Activated T-cell treated with anti-CD3 and anti-CD28 coated beads, Interleukin-2, amount 50 U/mL, for 4 hours (primary cell): Measurements from ENCODE around the gene DCAF7. TPM values are rescaled to one million over a fixed set of nuclear protein-coding genes. Genes with fewer than 3 reads are reported as not detected.

Source experiments
- ATAC-seq, 2 donors: fragments of 200-7000 bp; cut with Tn5 transposase; one replicate each; pipeline ENCODE4 v1.10.0; 2021
- DNase-seq: peaks from one replicate; pipeline ENCODE4 v3.0.0-alpha.2; 2020
- H3K27me3 Mint-ChIP-seq: one replicate; pipeline ENCODE4 v1.8.0; 2021; ENCODE audit warnings: low read depth, mixed read lengths
- H3K36me3 Mint-ChIP-seq: one replicate; pipeline ENCODE4 v1.8.0; 2022; ENCODE audit warnings: mixed read lengths; ENCODE audit not compliant: insufficient read depth
- H3K4me1 Mint-ChIP-seq: one replicate; pipeline ENCODE4 v1.8.0; 2021; ENCODE audit warnings: low read depth, mixed read lengths
- H3K4me3 Mint-ChIP-seq: one replicate; pipeline ENCODE4 v1.8.0; 2021; ENCODE audit warnings: mild to moderate bottlenecking, moderate library complexity, mixed read lengths
- H3K9me3 Mint-ChIP-seq: one replicate; pipeline ENCODE4 v1.8.0; 2021; ENCODE audit warnings: mixed read lengths
- total RNA-seq, 3 donors: library from RNA; stranded (reverse); gene quantifications; one replicate each; pipeline ENCODE4 v1.2.1, GENCODE V29; 2021

DCAF7 gene
- total RNA-seq, 3 donors from 2014 or later: 82.1 to 89.7 (median 86.0) TPM

DNA sequence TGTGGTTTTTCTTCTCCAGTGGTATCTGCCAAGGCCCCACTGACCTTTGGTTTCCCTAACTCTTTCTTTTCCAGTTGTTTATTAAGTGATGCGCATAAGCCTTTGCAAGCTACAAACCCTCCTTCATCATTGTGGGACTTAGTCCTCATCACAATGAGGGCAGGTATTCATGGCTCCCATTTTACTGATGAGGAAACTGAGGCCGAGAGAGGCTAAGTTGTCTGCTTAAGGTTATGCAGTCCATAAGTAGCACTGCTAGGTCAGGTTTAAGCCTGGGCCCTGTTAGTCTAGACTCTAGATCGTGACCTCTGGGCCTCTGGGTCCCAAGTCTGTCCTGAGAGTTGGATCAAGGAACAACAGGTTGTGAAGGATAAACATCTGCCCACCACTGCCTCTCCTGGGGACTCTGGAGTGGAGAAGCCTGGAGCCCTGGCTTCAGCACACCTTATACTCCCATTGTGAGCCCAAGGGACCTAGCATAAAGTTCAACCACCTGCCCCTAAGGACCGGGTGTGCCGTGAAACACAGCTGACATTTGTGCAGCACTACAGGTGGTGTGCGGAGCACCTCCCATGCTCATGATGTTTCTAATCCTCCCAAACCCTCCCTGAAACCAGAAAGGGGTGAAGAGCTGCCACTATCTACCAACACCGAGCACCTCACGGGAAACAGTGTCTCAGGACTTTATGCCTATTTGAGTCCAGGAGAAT lies 32.3 kb upstream of the DCAF7 start:
- no peaks in the 10 kb centered on the region for H3K36me3 Mint-ChIP-seq
- peaks cover 13% of the 10 kb centered on the region for H3K27me3 Mint-ChIP-seq
- no peaks in the 10 kb centered on the region for H3K4me1 Mint-ChIP-seq
- no peak overlapping the region for H3K4me3 Mint-ChIP-seq
- ATAC-seq (no peak), DNase-seq (no peak)
- H3K9me3 Mint-ChIP-seq: no peaks in the 10 kb centered on the region

DNA sequence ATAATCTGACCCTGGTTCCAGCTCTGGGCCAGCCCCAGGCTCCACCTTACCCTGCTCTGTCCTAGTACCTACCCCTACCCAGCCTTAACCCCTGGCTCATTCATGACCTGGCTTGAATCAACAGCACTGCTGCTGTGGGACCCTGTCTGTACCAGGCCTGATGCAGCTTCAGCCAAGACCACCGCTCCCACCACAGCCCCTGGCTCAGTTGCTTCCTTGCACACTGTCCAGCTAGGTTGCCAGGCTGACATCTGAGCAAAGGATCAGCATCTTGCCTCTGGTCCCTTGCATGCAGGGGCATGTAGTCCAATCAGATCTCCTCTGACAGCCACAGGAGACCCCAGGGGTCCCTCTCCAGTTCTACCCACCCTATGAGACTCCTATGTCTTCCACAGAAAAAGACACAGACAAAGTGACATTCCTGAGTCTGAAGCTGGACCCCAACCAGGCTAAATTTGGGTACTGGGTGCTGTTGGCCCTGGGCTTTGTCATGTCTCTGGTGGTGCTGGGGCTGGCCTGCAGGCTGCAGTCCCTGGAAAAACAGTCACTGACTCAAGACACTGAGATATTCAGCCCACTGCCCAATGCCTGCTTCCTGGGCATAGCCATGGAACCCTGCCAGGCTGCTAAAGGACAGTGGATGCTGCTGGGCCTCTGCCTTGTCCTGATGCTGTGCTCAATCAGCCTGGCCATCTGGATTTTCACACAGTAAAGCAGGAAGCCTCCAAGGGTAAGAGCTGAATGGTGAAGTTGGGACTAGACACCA lies 31.0 kb upstream of the DCAF7 start:
- Mint-ChIP-seq H3K36me3 (no peaks in the 10 kb centered on the region), H3K9me3 (no peaks in the 10 kb centered on the region), H3K4me1 (peaks cover 6% of the 10 kb centered on the region), H3K4me3 (no peak overlapping the region), H3K27me3 (peaks cover 21% of the 10 kb centered on the region)
- no peak for DNase-seq
- no peak for ATAC-seq

- DNase-seq (no peak), ATAC-seq (no peak)
- Mint-ChIP-seq H3K4me3 (no peak overlapping the region), H3K4me1 (peaks cover 6% of the 10 kb centered on the region), H3K9me3 (no peaks in the 10 kb centered on the region), H3K36me3 (no peaks in the 10 kb centered on the region), H3K27me3 (peaks cover 27% of the 10 kb centered on the region)
These were observed 30.1 kb upstream of the DCAF7 start for GRCh38 chr17:63519972-63520882.

DNA sequence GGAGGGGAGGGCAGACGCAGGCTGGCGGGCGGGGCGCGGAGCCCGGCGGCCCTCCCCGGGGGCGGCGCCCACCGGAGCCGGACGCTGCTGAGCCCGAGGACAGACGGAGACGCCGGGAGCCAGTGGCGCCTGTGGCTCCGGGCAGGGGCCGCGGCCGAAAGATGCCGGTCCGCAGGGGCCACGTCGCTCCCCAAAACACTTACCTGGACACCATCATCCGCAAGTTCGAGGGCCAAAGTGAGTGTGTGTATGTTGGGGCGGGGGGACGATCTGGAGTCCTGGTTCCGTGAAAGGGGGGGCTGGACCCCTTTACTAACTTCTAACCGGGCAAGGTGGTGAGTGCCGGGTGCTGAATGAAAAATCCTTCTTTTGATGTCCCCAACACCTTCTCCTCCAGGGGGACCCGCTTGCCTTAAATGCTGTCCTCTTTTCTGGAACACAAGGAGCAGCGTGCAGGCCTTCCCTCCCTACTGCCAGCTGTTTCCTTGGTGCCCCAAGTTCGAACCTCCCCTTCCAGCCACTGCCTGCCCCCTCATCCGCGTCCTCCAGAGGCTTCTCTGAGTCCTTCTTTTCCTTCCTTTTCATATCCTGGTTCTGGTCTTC lies 26.9 kb upstream of the DCAF7 start, which contains the start of gene KCNH6:
TSS of gene KCNH6 (plus strand) at position 106 of the 603 bp plus-strand sequence. CDS start at position 162, 56 bp downstream.
- ATAC-seq: peak in 1 of 2 donors; percentile 35
- Mint-ChIP-seq H3K9me3 (no peaks in the 10 kb centered on the region), H3K4me3 (no peak within 1 kb of the TSS)

DNA sequence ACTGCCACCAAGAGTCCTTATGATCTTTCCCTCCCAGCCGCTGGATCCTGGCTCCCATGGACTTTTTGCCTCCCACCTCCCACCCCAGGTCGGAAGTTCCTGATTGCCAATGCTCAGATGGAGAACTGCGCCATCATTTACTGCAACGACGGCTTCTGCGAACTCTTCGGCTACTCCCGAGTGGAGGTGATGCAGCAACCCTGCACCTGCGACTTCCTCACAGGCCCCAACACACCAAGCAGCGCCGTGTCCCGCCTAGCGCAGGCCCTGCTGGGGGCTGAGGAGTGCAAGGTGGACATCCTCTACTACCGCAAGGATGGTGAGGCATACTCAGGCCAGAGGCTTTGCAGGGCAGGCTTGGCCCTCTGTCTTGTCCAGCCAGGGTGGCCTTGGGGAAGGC lies 26.2 kb upstream of the DCAF7 start:
- DNase-seq (no peak), ATAC-seq (no peak)
- Mint-ChIP-seq H3K4me1 (peaks cover 6% of the 10 kb centered on the region), H3K36me3 (no peaks in the 10 kb centered on the region), H3K9me3 (no peaks in the 10 kb centered on the region), H3K27me3 (peaks cover 22% of the 10 kb centered on the region), H3K4me3 (no peak overlapping the region)

More for the DNA sequence above, 26.9 kb upstream of the DCAF7 start, which contains the start of gene KCNH6:
- Mint-ChIP-seq H3K27me3 (peaks cover 22% of the 10 kb centered on the region), H3K36me3 (no peaks in the 10 kb centered on the region), H3K4me1 (peaks cover 6% of the 10 kb centered on the region)
- DNase-seq: no peak

DNA sequence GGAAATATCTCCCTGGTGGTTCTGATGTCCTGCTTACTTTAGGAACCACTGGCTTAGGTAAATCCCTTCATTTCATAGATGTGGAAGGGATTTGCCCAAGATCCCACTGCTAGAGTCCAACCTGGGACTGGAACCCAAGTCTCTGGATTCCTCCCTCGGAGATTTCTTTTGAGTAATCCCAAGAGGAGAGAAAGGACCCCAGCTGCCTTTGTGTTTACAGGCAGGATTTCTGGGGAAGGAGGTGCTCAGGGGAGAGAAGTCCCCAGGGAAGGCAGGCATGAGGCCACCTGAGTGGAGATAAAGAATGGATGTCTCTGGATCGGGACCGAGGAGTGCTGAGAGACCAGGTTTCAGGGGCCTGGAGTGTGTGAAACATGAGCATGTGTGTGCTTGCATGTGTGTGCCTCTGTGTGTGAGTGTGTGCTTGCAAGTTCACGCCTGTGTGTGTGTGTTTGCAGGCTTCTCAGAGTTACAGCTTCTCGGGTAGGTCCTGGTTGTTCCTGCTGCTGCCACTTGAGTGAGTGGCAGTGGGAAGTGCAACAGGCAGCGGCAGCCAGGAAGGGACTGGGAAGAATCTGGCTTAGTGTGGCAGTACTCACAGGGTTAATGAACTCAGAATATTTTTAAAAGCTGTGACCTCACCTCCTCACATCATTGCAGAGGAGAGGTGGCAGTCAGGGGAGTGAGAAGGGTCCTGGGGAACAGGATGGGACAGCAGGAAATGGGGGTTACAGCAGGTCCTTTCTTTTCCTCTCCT lies 24.9 kb upstream of the DCAF7 start:
- ATAC-seq (no peak), DNase-seq (no peak)
- Mint-ChIP-seq H3K27me3 (peaks cover 22% of the 10 kb centered on the region), H3K4me3 (no peak overlapping the region), H3K9me3 (no peaks in the 10 kb centered on the region), H3K36me3 (no peaks in the 10 kb centered on the region), H3K4me1 (peaks cover 6% of the 10 kb centered on the region)

DNA sequence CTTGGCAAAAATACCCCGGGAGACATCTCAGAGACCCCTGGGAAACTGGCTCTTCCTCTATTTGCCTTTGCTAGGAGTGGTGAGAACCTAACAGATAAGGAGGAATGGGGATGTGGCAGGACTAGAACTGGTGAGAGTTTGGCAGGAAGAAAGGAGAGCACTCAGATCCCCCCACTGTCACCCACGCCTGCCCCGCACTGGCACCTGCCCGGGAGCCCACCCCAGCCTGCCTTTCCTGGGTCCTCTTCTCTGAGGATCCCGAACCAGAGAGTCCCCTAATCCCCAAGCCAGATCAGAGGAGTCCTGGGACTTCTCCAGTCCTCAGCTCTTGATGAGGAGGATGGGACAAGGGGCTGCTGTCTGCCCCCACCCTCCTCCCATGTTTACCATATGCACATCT lies 23.4 kb upstream of the DCAF7 start:
- Mint-ChIP-seq H3K4me1 (peaks cover 6% of the 10 kb centered on the region), H3K9me3 (no peaks in the 10 kb centered on the region), H3K36me3 (no peaks in the 10 kb centered on the region), H3K27me3 (peaks cover 19% of the 10 kb centered on the region), H3K4me3 (no peak overlapping the region)
- ATAC-seq: no peak
- DNase-seq: no peak

GRCh38 chr17:63528183-63528582 lies 22.1 kb upstream of the DCAF7 start:
- no peak for ATAC-seq
- no peaks in the 10 kb centered on the region for H3K36me3 Mint-ChIP-seq

GRCh38 chr17:63529711-63530556 lies 20.3 kb upstream of the DCAF7 start:
- ATAC-seq (no peak), DNase-seq (no peak)
- H3K4me1 Mint-ChIP-seq: no peaks in the 10 kb centered on the region
- H3K27me3 Mint-ChIP-seq: peaks cover 7% of the 10 kb centered on the region
- H3K9me3 Mint-ChIP-seq: no peaks in the 10 kb centered on the region
- H3K4me3 Mint-ChIP-seq: no peak overlapping the region
- no peaks in the 10 kb centered on the region for H3K36me3 Mint-ChIP-seq

More at GRCh38 chr17:63528183-63528582, 22.1 kb upstream of the DCAF7 start:
- Mint-ChIP-seq H3K4me1 (peaks cover 6% of the 10 kb centered on the region), H3K4me3 (no peak overlapping the region), H3K27me3 (peaks cover 19% of the 10 kb centered on the region), H3K9me3 (no peaks in the 10 kb centered on the region)
- DNase-seq: no peak

DNA sequence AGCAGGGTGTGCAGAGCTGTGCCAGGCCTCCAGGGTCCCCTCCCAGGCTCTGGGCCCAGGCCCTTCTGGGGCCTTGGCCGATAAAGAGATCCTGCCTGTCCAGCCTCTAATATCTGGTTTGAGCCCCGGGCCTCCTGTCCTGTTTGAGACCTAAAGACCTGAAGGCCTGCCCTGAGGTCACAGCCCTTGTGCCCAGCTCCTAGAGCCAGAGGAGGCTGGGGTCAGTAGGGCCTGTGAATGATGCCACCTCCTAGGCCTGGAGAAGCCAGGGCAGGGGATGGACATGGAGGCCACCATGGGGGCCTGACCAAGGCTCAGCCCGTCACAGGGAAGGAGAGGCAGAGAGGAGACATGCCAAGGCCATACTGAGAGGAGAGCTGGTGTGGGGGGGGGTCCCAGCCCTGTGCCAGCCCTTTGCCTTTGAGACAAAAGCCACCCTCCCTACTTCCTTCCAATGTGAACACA lies 19.7 kb upstream of the DCAF7 start:
- Mint-ChIP-seq H3K36me3 (no peaks in the 10 kb centered on the region), H3K27me3 (peaks cover 7% of the 10 kb centered on the region), H3K4me1 (no peaks in the 10 kb centered on the region), H3K9me3 (no peaks in the 10 kb centered on the region), H3K4me3 (no peak overlapping the region)
- DNase-seq: no peak
- ATAC-seq: no peak

DNA sequence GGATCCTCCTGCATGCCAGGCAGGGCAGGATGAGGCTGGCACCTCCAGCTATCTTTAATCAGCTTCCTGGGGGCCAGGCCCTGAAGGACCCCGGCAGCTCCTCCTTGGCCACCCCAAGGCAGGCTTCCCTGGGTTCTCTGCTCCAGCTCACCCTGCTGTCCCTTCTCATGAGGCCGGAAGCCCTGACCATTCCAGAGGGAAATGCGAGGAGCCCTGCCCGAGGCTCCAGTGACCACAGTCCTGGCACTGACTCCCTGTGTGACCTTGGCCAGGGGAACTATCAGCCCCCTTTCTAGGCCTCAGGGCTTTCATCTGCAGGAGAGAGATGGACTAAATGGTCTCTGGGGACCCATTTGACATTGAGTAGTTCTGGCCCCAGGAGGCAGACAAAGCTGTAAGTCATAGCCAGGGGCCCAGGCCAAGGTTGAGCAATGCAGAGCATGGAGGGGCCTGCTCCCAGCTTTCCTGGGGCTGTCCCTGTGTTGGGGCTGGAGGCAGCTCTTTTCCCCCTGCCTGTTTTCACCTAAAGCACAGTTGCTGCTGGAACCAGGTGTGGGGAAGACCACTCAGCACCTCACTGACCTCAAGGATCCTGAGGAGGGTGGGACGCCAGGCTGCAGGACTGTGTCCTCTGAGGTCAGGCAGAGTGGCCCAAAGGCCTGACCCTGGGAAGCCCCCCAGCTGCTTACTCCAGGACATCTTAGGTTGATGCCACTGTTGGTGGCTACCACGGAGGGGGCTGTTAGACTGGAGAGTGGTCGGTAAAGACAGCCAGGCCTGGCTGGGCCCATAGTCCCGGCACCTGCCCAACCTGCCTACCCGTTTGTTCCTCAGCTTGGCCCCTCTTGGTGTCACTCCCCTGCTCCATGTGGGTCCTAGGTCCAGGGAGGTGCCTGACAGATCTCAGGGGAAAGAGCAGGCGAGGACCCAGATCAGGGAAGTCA lies 19.0 kb upstream of the DCAF7 start:
- Mint-ChIP-seq H3K9me3 (no peaks in the 10 kb centered on the region), H3K36me3 (no peaks in the 10 kb centered on the region), H3K4me3 (no peak overlapping the region), H3K27me3 (peaks cover 6% of the 10 kb centered on the region), H3K4me1 (no peaks in the 10 kb centered on the region)
- ATAC-seq (no peak), DNase-seq (no peak)
